Parathyroid adenoma (tissue), 2 donors: ENCODE data around the gene TNPO3.

ENCODE experiments used
- H2AFZ ChIP-seq: fragments of 300-600 bp; sonication (generic); one replicate; pipeline ENCODE4 v1.7.0; 2017; ENCODE audit warnings: antibody characterized with exemption, mild to moderate bottlenecking
- H3K27ac ChIP-seq: fragments of 300-600 bp; sonication (generic); one replicate; pipeline ENCODE4 v1.7.0; 2017
- H3K27me3 ChIP-seq: fragments of 300-600 bp; sonication (generic); one replicate; pipeline ENCODE4 v1.7.0; 2017; ENCODE audit warnings: low read length; ENCODE audit not compliant: control insufficient read depth, insufficient read depth
- H3K36me3 ChIP-seq: fragments of 300-600 bp; sonication (generic); one replicate; pipeline ENCODE4 v1.7.0; 2017; ENCODE audit warnings: low read length; ENCODE audit not compliant: control insufficient read depth, insufficient read depth
- H3K4me1 ChIP-seq: fragments of 300-600 bp; sonication (generic); one replicate; pipeline ENCODE4 v1.7.0; 2017; ENCODE audit warnings: control low read depth
- H3K4me2 ChIP-seq: fragments of 300-600 bp; sonication (generic); one replicate; pipeline ENCODE4 v1.7.0; 2017; ENCODE audit warnings: low read length
- H3K4me3 ChIP-seq: fragments of 300-600 bp; sonication (generic); one replicate; pipeline ENCODE4 v1.7.0; 2017; ENCODE audit warnings: low read depth, low read length
- H3K79me2 ChIP-seq: fragments of 300-600 bp; sonication (generic); one replicate; pipeline ENCODE4 v1.7.0; 2017; ENCODE audit warnings: control low read depth
- H3K9ac ChIP-seq: fragments of 300-600 bp; sonication (generic); one replicate; pipeline ENCODE4 v1.7.0; 2017; ENCODE audit warnings: mild to moderate bottlenecking
- H3K9me3 ChIP-seq: fragments of 300-600 bp; sonication (generic); one replicate; pipeline ENCODE4 v1.7.0; 2017; ENCODE audit warnings: low read length; ENCODE audit not compliant: control insufficient read depth
- CTCF ChIP-seq: fragments of 300-600 bp; sonication (generic); IDR thresholded peaks from one replicate; pipeline ENCODE4 v1.7.0; 2017; ENCODE audit warnings: antibody characterized with exemption, mild to moderate bottlenecking
- donor health status: primary hyperparathyroidism.

Gene TNPO3

GRCh38 chr7:128986609-128987008 lies 68.3 kb downstream of the TNPO3 start:
- Histone ChIP-seq H3K4me1 (no peaks in the 10 kb centered on the region), H3K27ac (no peak overlapping the region), H3K4me3 (no peak overlapping the region), H3K9me3 (no peaks in the 10 kb centered on the region), H2AFZ (no peak overlapping the region), H3K9ac (no peak overlapping the region), H3K79me2 (no peaks in the 10 kb centered on the region), H3K27me3 (no peaks in the 10 kb centered on the region), H3K36me3 (no peaks in the 10 kb centered on the region), H3K4me2 (no peak overlapping the region)
- no peak for TF ChIP-seq CTCF

- no peaks in the 10 kb centered on the region for H3K4me1 ChIP-seq
- no peaks in the 10 kb centered on the region for H3K9me3 ChIP-seq
- no peak overlapping the region for H2AFZ ChIP-seq
- no peaks in the 10 kb centered on the region for H3K27me3 ChIP-seq
- no peak overlapping the region for H3K4me2 ChIP-seq
- no peak for TF ChIP-seq CTCF
- no peaks in the 10 kb centered on the region for H3K79me2 ChIP-seq
- H3K36me3 ChIP-seq: no peaks in the 10 kb centered on the region
- no peak overlapping the region for H3K4me3 ChIP-seq
- H3K27ac ChIP-seq: no peak overlapping the region
- no peak overlapping the region for H3K9ac ChIP-seq
Measured at GRCh38 chr7:128985660-128986059, 69.3 kb downstream of the TNPO3 start.

GRCh38 chr7:128982105-128982504 lies 72.8 kb downstream of the TNPO3 start:
- H3K4me1 ChIP-seq: no peaks in the 10 kb centered on the region
- H3K4me3 ChIP-seq: no peak overlapping the region
- no peak for TF ChIP-seq CTCF
- H3K9ac ChIP-seq: no peak overlapping the region
- H3K27ac ChIP-seq: no peak overlapping the region
- no peak overlapping the region for H2AFZ ChIP-seq
- H3K4me2 ChIP-seq: no peak overlapping the region
- H3K36me3 ChIP-seq: no peaks in the 10 kb centered on the region
- H3K9me3 ChIP-seq: no peaks in the 10 kb centered on the region
- H3K79me2 ChIP-seq: no peaks in the 10 kb centered on the region
- no peaks in the 10 kb centered on the region for H3K27me3 ChIP-seq

DNA sequence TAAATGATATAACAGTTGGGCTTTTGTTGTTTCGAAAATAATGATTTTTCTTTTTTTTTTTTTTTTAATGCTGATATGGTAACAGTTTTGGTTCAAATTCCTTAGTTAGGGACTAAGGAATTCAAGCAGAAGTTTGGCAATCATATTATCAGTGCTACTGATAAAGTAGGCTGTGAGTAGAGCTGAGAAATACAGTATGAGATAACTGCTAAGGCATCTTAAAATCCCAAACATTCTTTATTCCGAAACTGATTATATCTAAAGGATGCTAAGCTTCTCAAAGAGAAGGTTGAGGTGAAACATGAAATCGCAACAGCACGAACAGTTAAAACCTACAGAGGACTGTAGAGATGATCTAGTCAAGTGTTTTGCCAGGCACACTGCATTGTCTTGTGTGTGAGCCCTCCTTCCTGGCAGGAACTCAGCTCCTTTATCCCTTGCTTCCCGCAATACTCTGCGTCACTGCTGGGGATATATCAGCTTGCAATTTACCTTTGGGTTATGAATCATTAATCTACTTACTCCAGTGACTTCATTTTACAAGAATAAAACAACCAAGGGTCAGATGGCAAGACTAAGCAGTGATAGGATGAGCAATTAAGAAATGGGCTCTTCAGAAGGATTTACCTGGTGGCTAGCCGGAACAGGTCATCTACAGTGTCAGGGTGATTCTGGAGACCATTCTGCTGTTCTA lies 80.5 kb downstream of the TNPO3 start:
- TF ChIP-seq CTCF: no peak
- Histone ChIP-seq H3K27ac (no peak overlapping the region), H3K36me3 (no peaks in the 10 kb centered on the region), H3K4me1 (no peaks in the 10 kb centered on the region), H3K4me2 (no peak overlapping the region), H3K4me3 (no peak overlapping the region), H2AFZ (no peak overlapping the region), H3K9ac (no peak overlapping the region), H3K79me2 (no peaks in the 10 kb centered on the region), H3K27me3 (no peaks in the 10 kb centered on the region), H3K9me3 (no peaks in the 10 kb centered on the region)

GRCh38 chr7:128968624-128969023 lies 86.3 kb downstream of the TNPO3 start:
- Histone ChIP-seq H3K79me2 (no peaks in the 10 kb centered on the region), H3K4me2 (no peak overlapping the region), H3K9ac (no peak overlapping the region), H3K4me3 (no peak overlapping the region), H3K9me3 (no peaks in the 10 kb centered on the region), H3K4me1 (no peaks in the 10 kb centered on the region), H3K27ac (no peak overlapping the region), H2AFZ (no peak overlapping the region), H3K27me3 (no peaks in the 10 kb centered on the region), H3K36me3 (no peaks in the 10 kb centered on the region)
- no peak for TF ChIP-seq CTCF
